ENCODE results near the gene CFHR5. TPM values are rescaled to one million over a fixed set of nuclear protein-coding genes. Genes with fewer than 3 reads are reported as not detected.

Gene CFHR5
- polyA plus RNA-seq, 1 donor from 2014 or later, result not detected

DNA sequence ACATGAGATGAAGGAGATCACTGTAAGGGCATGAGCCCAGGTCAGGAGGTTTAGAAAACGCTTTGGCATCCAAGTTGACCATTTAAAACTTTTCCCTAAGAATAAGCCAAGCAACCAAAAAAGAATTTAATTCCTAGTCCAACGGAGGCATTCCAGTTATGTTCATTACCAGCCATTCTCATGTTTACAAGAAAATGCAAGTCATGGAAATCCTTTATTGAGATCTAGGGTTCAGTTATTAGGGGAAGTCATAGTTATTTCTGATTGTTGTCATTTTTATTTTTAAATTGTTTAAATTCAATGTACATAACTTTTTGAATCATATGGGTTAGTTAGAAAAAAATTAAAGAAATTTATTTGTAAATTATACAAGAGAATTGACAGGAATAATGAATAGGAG is 24.5 kb downstream of the CFHR5 start (continued):
- TF ChIP-seq MXI1 (conservative IDR thresholded peaks at IDR 0.05; ENCODE audit: poor library complexity, severe bottlenecking), result no peak

DNA sequence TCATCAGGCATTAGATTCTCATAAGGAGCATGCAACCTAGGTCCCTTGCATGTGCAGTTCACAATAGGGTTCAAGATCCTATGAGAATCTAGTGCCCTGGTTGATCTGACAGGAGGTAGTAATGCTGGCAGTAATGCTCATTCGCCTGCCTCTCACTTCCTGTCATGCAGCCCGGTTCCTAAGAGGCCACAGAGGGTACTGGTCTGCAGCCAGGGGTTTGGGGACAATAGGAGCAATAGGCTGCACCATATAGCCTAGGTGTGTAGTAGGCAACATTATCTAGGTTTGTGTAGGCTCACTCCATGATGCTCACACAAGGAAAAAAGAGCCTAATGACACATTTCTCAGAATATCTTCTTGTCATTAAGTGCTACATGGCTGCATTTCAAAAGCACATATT is 25.8 kb downstream of the CFHR5 start:
- TF ChIP-seq TAF1 (IDR thresholded peaks at IDR 0.05; ENCODE audit: low read depth) (no peak), EP300 (conservative IDR thresholded peaks at IDR 0.05; ENCODE audit: poor library complexity, severe bottlenecking) (no peak), MXI1 (conservative IDR thresholded peaks at IDR 0.05; ENCODE audit: poor library complexity, severe bottlenecking) (no peak), RAD21 (conservative IDR thresholded peaks at IDR 0.05) (no peak), SMC3 (conservative IDR thresholded peaks at IDR 0.05; ENCODE audit: poor library complexity) (no peak), POLR2AphosphoS5 (IDR thresholded peaks at IDR 0.05) (no peak), EZH2 (IDR thresholded peaks at IDR 0.05; ENCODE audit: borderline replicate concordance, insufficient read depth, low read length, poor library complexity, severe bottlenecking) (no peak)
- TF ChIP-seq, protein P1, sequence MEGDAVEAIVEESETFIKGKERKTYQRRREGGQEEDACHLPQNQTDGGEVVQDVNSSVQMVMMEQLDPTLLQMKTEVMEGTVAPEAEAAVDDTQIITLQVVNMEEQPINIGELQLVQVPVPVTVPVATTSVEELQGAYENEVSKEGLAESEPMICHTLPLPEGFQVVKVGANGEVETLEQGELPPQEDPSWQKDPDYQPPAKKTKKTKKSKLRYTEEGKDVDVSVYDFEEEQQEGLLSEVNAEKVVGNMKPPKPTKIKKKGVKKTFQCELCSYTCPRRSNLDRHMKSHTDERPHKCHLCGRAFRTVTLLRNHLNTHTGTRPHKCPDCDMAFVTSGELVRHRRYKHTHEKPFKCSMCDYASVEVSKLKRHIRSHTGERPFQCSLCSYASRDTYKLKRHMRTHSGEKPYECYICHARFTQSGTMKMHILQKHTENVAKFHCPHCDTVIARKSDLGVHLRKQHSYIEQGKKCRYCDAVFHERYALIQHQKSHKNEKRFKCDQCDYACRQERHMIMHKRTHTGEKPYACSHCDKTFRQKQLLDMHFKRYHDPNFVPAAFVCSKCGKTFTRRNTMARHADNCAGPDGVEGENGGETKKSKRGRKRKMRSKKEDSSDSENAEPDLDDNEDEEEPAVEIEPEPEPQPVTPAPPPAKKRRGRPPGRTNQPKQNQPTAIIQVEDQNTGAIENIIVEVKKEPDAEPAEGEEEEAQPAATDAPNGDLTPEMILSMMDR (IDR thresholded peaks at IDR 0.05; ENCODE audit: poor library complexity, severe bottlenecking), result no peak
- TF ChIP-seq, protein P2, sequence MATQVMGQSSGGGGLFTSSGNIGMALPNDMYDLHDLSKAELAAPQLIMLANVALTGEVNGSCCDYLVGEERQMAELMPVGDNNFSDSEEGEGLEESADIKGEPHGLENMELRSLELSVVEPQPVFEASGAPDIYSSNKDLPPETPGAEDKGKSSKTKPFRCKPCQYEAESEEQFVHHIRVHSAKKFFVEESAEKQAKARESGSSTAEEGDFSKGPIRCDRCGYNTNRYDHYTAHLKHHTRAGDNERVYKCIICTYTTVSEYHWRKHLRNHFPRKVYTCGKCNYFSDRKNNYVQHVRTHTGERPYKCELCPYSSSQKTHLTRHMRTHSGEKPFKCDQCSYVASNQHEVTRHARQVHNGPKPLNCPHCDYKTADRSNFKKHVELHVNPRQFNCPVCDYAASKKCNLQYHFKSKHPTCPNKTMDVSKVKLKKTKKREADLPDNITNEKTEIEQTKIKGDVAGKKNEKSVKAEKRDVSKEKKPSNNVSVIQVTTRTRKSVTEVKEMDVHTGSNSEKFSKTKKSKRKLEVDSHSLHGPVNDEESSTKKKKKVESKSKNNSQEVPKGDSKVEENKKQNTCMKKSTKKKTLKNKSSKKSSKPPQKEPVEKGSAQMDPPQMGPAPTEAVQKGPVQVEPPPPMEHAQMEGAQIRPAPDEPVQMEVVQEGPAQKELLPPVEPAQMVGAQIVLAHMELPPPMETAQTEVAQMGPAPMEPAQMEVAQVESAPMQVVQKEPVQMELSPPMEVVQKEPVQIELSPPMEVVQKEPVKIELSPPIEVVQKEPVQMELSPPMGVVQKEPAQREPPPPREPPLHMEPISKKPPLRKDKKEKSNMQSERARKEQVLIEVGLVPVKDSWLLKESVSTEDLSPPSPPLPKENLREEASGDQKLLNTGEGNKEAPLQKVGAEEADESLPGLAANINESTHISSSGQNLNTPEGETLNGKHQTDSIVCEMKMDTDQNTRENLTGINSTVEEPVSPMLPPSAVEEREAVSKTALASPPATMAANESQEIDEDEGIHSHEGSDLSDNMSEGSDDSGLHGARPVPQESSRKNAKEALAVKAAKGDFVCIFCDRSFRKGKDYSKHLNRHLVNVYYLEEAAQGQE (IDR thresholded peaks at IDR 0.05; ENCODE audit: borderline replicate concordance), result no peak
- H3K4me3 ChIP-seq (ENCODE audit: low read length), result no peak overlapping the region
- H2AFZ ChIP-seq (ENCODE audit: low read depth, low read length), result no peak overlapping the region
- H3K9me3 ChIP-seq (ENCODE audit: low read length), result no peaks in the 10 kb centered on the region
- no peaks in the 10 kb centered on the region for H3K36me3 ChIP-seq (ENCODE audit: insufficient read depth, low read length)
- no peaks in the 10 kb centered on the region for H3F3A ChIP-seq (ENCODE audit: insufficient read depth, low read length, poor library complexity, severe bottlenecking)
- H3K27me3 ChIP-seq (ENCODE audit: insufficient read depth, low read depth, low read length), result no peaks in the 10 kb centered on the region
- H3K27ac ChIP-seq (ENCODE audit: low read length), result no peak overlapping the region
- no peaks in the 10 kb centered on the region for H3K79me2 ChIP-seq (replicated peaks; ENCODE audit: insufficient read depth, low read length)
- no peak overlapping the region for H3K4me2 ChIP-seq (ENCODE audit: low read length)
- no peak overlapping the region for H3K9ac ChIP-seq (ENCODE audit: low read length)
- no peaks in the 10 kb centered on the region for H4K20me1 ChIP-seq (ENCODE audit: insufficient read depth)
- no peaks in the 10 kb centered on the region for H3K9me2 ChIP-seq (ENCODE audit: insufficient read depth, low read length)

DNA sequence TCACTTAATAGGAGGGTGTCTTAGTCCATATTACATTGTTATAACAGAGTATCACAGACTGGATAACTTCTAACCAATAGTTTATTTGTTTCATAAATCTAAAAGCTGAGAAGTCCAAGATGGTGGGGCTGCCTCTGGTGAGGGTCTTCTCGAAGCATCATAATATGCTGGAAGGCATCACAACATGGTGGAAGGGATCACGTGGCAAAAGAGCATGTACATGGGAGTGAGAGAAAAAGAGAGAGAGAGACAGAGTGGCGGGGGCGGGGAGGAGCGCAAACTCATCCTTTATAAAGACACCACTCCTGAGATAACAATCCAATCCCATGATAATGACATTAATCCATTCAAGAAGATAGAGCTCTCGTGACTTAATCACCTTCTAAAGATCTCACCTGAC is 31.5 kb downstream of the CFHR5 start:
- Histone ChIP-seq H3K79me2 (replicated peaks; ENCODE audit: insufficient read depth, low read length) (no peaks in the 10 kb centered on the region), H4K20me1 (ENCODE audit: insufficient read depth) (no peaks in the 10 kb centered on the region), H3F3A (ENCODE audit: insufficient read depth, low read length, poor library complexity, severe bottlenecking) (no peaks in the 10 kb centered on the region), H3K9ac (ENCODE audit: low read length) (no peak overlapping the region), H3K36me3 (ENCODE audit: insufficient read depth, low read length) (no peaks in the 10 kb centered on the region), H3K4me3 (ENCODE audit: low read length) (no peak overlapping the region), H3K27me3 (ENCODE audit: insufficient read depth, low read depth, low read length) (no peaks in the 10 kb centered on the region), H3K9me2 (ENCODE audit: insufficient read depth, low read length) (no peaks in the 10 kb centered on the region), H3K9me3 (ENCODE audit: low read length) (no peaks in the 10 kb centered on the region), H3K4me2 (ENCODE audit: low read length) (no peak overlapping the region), H3K27ac (ENCODE audit: low read length) (no peak overlapping the region), H2AFZ (ENCODE audit: low read depth, low read length) (no peak overlapping the region)
- no peak for TF ChIP-seq MXI1 (conservative IDR thresholded peaks at IDR 0.05; ENCODE audit: poor library complexity, severe bottlenecking)
- TF ChIP-seq EP300 (conservative IDR thresholded peaks at IDR 0.05; ENCODE audit: poor library complexity, severe bottlenecking), result no peak
- no peak for TF ChIP-seq POLR2AphosphoS5 (IDR thresholded peaks at IDR 0.05)
- TF ChIP-seq, protein P2 (IDR thresholded peaks at IDR 0.05; ENCODE audit: borderline replicate concordance), result no peak
- TF ChIP-seq, protein P1 (IDR thresholded peaks at IDR 0.05; ENCODE audit: poor library complexity, severe bottlenecking), result no peak
- TF ChIP-seq TAF1 (IDR thresholded peaks at IDR 0.05; ENCODE audit: low read depth), result no peak
- TF ChIP-seq EZH2 (IDR thresholded peaks at IDR 0.05; ENCODE audit: borderline replicate concordance, insufficient read depth, low read length, poor library complexity, severe bottlenecking), result no peak
- TF ChIP-seq SMC3 (conservative IDR thresholded peaks at IDR 0.05; ENCODE audit: poor library complexity), result no peak
- TF ChIP-seq RAD21 (conservative IDR thresholded peaks at IDR 0.05), result no peak
